NCI-H510A treated with DMSO at 0.1 percent for 48 hours (cell line): ENCODE data around the gene UBE2L3.
"Not testable (repeated sequence)": the region's sequence is repeated elsewhere in the genome, so short reads cannot be mapped to it uniquely, and the experiment has no call there.

Source experiments
- DNase-seq: peaks from one replicate; lab custom pipeline; 2025; lab: John Stamatoyannopoulos, UW

The UBE2L3 gene

GRCh38 chr22:21628386-21629254, 61.1 kb downstream of the UBE2L3 start:
- no peak for DNase-seq

- DNase-seq: peak; percentile 89
These were observed 62.0 kb downstream of the UBE2L3 start, which contains the start of gene YDJC for GRCh38 chr22:21629255-21630149. Gene YDJC (minus strand): TSS chr22:21630022. CDS start chr22:21630014, 8 bp downstream.

DNA sequence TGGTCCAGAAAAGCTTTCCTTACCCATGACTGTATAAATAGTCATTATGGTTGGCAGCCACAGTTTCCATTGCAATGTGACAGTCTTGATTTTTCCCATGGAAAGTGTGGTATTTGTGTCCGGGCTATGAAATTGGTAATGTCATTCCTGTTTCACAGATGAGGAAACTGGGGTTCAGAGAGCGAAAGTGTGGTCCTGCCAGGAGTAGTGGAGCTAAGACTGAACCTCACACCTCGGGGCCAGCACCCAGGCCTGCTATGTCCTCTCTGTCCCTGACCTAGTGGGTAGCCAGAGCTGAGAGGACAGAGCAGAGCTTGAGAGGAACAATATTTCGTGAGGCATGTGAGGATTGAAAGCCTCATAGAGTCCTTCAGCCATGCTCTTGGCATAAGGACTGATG, 63.5 kb downstream of the UBE2L3 start:
- no peak for DNase-seq

- no peak for DNase-seq
These were observed 64.9 kb downstream of the UBE2L3 start, which contains the start of gene CCDC116 for GRCh38 chr22:21632237-21632895. Gene CCDC116 (plus strand): TSS chr22:21632760. CDS start chr22:21633182, 422 bp downstream.

GRCh38 chr22:21632931-21633330, 65.4 kb downstream of the UBE2L3 start:
- DNase-seq: no peak

DNA sequence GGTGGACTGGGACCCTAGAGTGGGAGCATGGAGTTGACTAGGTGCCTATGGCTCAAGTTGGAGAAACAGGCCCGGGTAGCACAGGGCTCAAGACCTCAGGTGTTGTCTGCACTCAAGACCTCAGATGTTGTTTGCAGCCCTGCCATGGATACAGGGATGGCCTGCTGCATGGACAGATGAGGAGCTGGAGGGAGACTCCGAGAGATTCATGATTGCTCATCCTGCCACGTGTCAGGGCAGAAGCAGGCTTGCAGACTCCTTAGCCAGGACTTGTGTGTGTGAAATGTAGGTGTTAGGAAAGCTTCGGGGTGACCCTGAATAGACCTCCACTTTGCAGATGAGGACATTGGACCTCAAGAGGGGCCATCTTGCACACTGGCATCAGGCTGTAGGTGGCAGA, 66.0 kb downstream of the UBE2L3 start:
- no peak for DNase-seq

DNA sequence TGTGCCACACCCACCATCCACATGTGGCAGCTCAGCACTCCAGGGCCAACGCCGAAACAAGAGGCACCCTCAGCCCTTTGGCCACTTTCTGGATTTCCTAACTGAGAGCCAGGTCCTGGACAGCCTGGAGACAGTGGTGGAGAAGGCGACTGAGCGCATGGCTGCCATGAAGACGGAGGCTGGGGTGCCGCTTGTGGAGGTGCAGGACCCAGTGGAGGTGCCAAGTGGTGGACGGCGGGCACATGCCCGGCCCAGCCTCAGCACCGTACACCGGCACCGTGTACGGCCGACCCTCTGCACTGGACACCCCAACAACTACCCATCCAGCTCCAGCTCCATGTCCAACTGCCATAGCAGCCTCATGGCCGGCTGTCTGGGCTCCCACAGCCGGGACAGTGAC, 66.6 kb downstream of the UBE2L3 start:
- DNase-seq: no peak

DNA sequence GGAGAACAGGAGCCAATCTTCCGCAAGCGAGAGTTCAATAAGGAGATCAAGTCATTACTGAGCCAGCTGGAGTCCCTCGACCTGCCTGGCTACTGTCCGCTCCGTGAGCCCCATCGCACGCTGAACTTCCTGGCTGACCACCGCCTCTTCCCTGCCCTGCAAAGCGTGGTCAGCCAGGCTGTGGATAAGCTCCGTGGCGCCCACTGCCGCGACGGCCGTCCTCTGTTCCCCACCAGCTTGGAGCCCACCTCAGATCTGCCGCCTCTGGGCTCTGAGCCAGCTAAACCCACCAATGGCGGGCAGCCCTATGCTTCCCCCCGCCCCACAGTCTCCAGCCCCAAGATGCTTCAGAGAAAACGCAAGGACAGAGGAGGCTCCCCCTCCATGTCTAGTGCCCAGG, 67.3 kb downstream of the UBE2L3 start:
- DNase-seq: no peak

GRCh38 chr22:21635771-21636510, 68.4 kb downstream of the UBE2L3 start:
- no peak for DNase-seq

- DNase-seq: no peak
These were observed 69.2 kb downstream of the UBE2L3 start for GRCh38 chr22:21636629-21637218.

GRCh38 chr22:21637450-21637849, 69.9 kb downstream of the UBE2L3 start:
- not testable (repeated sequence) for DNase-seq

DNA sequence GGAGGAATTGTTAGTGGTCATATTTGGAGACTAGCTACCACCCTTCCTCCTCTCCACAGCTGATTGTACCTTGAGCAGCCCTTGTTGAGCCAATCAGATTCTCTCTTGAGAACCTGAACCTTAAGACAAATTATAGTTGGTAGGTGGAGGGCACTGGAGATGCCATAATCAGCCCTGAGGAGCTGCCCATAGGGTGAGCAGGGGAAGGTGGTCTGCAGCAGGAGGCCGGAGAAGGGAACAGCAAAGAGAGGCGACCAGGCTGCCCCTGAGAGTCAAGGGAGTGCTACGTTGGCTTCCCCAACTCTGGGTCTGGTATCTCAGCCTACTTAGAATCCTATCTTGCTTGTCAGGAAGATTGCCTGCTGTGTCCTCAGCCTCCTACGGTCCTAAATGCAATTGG, 71.8 kb downstream of the UBE2L3 start:
- DNase-seq: no peak

- DNase-seq: no peak
These were observed 73.3 kb downstream of the UBE2L3 start for GRCh38 chr22:21640810-21641209.

- peak; percentile 42 for DNase-seq
These were observed 73.9 kb downstream of the UBE2L3 start for GRCh38 chr22:21641417-21641788.

DNA sequence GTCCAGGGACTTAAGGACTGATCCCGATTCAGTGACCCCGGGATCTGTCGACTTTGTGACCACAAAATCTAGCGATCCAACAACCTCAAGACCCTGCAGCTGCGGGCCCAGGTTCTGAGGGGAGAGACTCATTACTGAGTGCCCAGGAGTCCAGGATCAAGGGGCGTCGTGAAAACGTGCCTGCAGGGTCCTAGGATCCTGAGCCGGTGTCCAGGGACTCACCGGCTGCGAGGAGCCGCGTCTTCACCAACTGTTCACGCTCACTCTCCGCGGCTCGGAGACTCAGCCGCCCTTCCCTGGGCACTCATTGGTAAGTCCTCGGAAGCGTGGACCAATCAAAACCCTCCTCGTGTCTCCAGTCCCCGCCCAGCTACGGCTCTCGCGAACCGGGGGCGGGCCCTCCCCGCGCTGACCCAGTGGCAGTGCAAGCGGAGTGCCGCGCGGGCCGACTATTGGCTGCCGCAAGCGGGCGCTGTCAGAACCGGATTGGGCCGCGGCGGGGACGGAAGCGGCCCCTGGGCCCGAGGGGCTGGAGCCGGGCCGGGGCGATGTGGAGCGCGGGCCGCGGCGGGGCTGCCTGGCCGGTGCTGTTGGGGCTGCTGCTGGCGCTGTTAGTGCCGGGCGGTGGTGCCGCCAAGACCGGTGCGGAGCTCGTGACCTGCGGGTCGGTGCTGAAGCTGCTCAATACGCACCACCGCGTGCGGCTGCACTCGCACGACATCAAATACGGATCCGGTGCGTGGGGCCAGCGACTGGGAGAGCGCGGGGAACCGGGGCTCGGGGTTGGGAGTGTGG, 74.5 kb downstream of the UBE2L3 start, which contains the start of gene SDF2L1:
Gene SDF2L1 (plus strand): TSS at position 514 of the 795 bp plus-strand sequence. CDS start 35 bp downstream, at position 549.
- DNase-seq: peak; percentile 92

DNA sequence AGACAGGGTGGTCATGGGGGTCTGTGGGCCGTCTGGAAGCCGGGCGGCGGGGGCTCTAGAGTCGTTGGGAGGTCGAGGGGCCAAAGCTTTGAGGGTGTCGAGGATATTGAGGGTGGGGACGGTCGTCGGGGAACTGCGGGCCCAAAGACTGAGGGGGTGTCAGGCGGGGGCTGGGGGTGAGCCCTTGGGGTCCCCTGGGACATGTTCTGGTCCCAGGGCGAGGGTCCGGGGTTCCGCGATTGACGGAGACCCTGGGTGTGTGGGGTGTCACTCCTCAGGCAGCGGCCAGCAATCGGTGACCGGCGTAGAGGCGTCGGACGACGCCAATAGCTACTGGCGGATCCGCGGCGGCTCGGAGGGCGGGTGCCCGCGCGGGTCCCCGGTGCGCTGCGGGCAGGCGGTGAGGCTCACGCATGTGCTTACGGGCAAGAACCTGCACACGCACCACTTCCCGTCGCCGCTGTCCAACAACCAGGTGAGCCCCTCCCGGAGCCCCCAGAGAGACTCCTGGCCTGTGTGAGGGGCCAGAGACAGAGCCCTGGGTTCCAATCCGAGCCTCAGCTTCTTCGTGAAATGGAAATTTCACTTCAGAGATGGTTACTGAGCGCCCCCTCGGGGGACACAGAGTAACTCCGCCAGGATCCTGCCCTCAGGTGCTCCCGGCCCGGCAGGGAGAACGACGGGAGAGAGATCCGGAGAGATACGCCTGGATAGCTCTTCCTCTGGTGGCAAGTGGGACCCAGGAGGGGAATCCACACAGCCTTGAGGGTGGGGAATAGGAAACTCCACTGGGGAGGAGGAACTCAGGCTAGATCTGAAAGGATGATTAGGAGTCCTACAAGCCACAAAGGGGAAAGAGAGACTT, 75.3 kb downstream of the UBE2L3 start:
- peak; percentile 14 for DNase-seq

DNA sequence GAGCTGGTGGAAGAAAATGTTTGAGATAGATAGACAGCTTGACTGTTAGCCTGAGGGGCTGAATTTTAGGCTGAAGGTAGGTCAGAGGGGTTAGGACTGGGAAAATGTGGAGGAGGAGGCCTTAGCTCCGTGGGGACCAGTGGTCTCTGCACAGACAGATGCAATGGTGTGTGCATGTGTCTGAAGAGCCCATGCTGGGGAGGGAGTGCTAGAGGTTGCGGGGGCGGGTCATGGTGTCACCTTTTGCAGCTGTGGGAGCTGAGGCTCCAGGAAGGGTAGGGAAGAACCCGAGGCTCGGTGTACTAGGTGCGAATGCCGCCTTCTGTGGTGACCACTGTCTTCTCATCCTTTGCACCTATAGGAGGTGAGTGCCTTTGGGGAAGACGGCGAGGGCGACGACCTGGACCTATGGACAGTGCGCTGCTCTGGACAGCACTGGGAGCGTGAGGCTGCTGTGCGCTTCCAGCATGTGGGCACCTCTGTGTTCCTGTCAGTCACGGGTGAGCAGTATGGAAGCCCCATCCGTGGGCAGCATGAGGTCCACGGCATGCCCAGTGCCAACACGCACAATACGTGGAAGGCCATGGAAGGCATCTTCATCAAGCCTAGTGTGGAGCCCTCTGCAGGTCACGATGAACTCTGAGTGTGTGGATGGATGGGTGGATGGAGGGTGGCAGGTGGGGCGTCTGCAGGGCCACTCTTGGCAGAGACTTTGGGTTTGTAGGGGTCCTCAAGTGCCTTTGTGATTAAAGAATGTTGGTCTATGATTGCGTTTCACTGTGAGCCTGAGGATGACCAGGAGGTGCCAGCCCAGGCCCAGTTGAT, 76.2 kb downstream of the UBE2L3 start:
- no peak for DNase-seq

- DNase-seq: not testable (repeated sequence)
These were observed 78.0 kb downstream of the UBE2L3 start for GRCh38 chr22:21645513-21645912.
